Keratinocyte (primary cell): ENCODE results near the gene USP35. TPM values are rescaled to one million over a fixed set of nuclear protein-coding genes. Genes with fewer than 3 reads are reported as not detected.

Experiments
- DNase-seq: peaks from one replicate; pipeline ENCODE4 v3.0.0-alpha.2; 2011; ENCODE audit warnings: low read depth, missing footprints, low spot score
- FAIRE-seq: peaks from 2 replicates; lab custom pipeline; 2011; peaks lifted over from hg19 to GRCh38; lab: Jason Lieb, UNC
- H2AFZ ChIP-seq: 2 replicates; pipeline ENCODE4 v1.6.0; 2012; ENCODE audit warnings: low read length, control low read depth, inconsistent platforms; ENCODE audit not compliant: control insufficient read depth
- H3K27ac ChIP-seq: 2 replicates; pipeline ENCODE4 v1.5.1; 2011; ENCODE audit warnings: low read length; ENCODE audit not compliant: control insufficient read depth, insufficient read depth
- H3K27me3 ChIP-seq: 3 replicates; pipeline ENCODE4 v1.6.0; 2011; ENCODE audit warnings: low read length; ENCODE audit not compliant: control insufficient read depth, insufficient read depth; ENCODE audit errors: extremely low read depth
- H3K36me3 ChIP-seq, 2 experiments: 2 replicates in 1 of 2; 3 replicates in 1 of 2; pipeline ENCODE4 v1.5.1; 2011; ENCODE audit warnings: low read length in 2 of 2, mild to moderate bottlenecking in 1 of 2; ENCODE audit not compliant: control insufficient read depth in 2 of 2, insufficient read depth in 2 of 2; ENCODE audit errors: extremely low read depth in 1 of 2
- H3K4me1 ChIP-seq: 3 replicates; pipeline ENCODE4 v1.5.1; 2011; ENCODE audit warnings: low read length; ENCODE audit not compliant: control insufficient read depth, insufficient read depth; ENCODE audit errors: extremely low read depth
- H3K4me2 ChIP-seq: 3 replicates; pipeline ENCODE4 v1.6.0; 2011; ENCODE audit warnings: low read depth, low read length; ENCODE audit not compliant: control insufficient read depth, insufficient read depth; ENCODE audit errors: extremely low read depth
- H3K4me3 ChIP-seq, 3 experiments: fragments of 200-600 bp in 1 of 3; sonication (generic) in 1 of 3; 2 replicates in 2 of 3; 3 replicates in 1 of 3; pipeline ENCODE4 v1.5.1; 2011 to 2016; ENCODE audit warnings: low read length in 3 of 3, mild to moderate bottlenecking in 3 of 3, control low read depth in 2 of 3, inconsistent platforms in 1 of 3, low read depth in 1 of 3, mixed read lengths in 1 of 3, mixed run types in 1 of 3, moderate library complexity in 1 of 3; ENCODE audit not compliant: control insufficient read depth in 2 of 3, insufficient read depth in 2 of 3; ENCODE audit errors: extremely low read depth in 1 of 3
- H3K79me2 ChIP-seq: 2 replicates; pipeline ENCODE4 v1.6.0; 2012; ENCODE audit warnings: low read length; ENCODE audit not compliant: control insufficient read depth, insufficient read depth
- H3K9ac ChIP-seq: 3 replicates; pipeline ENCODE4 v1.6.0; 2011; ENCODE audit warnings: low read length; ENCODE audit not compliant: control insufficient read depth, insufficient read depth; ENCODE audit errors: extremely low read depth
- H3K9me1 ChIP-seq: 3 replicates; pipeline ENCODE4 v1.6.0; 2011; ENCODE audit warnings: low read length; ENCODE audit not compliant: control insufficient read depth, insufficient read depth; ENCODE audit errors: extremely low read depth
- H3K9me3 ChIP-seq: 2 replicates; pipeline ENCODE4 v1.5.1; 2012; ENCODE audit warnings: low read depth, low read length; ENCODE audit not compliant: control insufficient read depth
- H4K20me1 ChIP-seq: 3 replicates; pipeline ENCODE4 v1.6.0; 2011; ENCODE audit warnings: low read length; ENCODE audit not compliant: control insufficient read depth, insufficient read depth; ENCODE audit errors: extremely low read depth
- EZH2 ChIP-seq: IDR thresholded peaks from one replicate; pipeline ENCODE4 v1.6.1; 2012; ENCODE audit warnings: inconsistent platforms, mild to moderate bottlenecking, low read length, moderate library complexity
- dilution Hi-C: fragments of 300-500 bp; cut with MboI; formaldehyde crosslinking; loops from one replicate; pipeline ENCODE4 v1.7.0; 2020; ENCODE audit warnings: low sequenced_read_pairs; ENCODE audit not compliant: extremely low pct_ligation_motif_present
- polyA plus RNA-seq, 5 experiments: library from polyadenylated mRNA; depleted of rRNA in 3 of 5; stranded (reverse) in 3 of 5; stranded (forward) in 1 of 5; unstranded in 1 of 5; fragments of >200 nt; gene quantifications; 1 replicate in 1 of 5; 2 replicates in 3 of 5; 3 replicates in 1 of 5; pipeline versions ENCODE4 v1.2.1 to v1.2.3, GENCODE V29; 2011 to 2012; ENCODE audit warnings: missing spikeins in 2 of 5, low read depth in 1 of 5, low replicate concordance in 1 of 5
- TF ChIP-seq, protein P1 (sequence below), 3 experiments: IDR thresholded peaks in 1 of 3; conservative IDR thresholded peaks in 1 of 3; optimal IDR thresholded peaks in 1 of 3; 2 replicates in 2 of 3; 3 replicates in 1 of 3; pipeline versions ENCODE3 to v1.5.1; 2011; ENCODE audit warnings: low read length in 3 of 3, mild to moderate bottlenecking in 3 of 3, moderate library complexity in 2 of 3, control low read depth in 1 of 3, inconsistent platforms in 1 of 3; ENCODE audit not compliant: insufficient read depth in 2 of 3; ENCODE audit errors: extremely low read depth in 1 of 3

Gene USP35
- polyA plus RNA-seq, 1 donor (not counting 4 experiments of a cell fraction or from before 2014, with no cell fraction given), result 5.0 TPM

DNA sequence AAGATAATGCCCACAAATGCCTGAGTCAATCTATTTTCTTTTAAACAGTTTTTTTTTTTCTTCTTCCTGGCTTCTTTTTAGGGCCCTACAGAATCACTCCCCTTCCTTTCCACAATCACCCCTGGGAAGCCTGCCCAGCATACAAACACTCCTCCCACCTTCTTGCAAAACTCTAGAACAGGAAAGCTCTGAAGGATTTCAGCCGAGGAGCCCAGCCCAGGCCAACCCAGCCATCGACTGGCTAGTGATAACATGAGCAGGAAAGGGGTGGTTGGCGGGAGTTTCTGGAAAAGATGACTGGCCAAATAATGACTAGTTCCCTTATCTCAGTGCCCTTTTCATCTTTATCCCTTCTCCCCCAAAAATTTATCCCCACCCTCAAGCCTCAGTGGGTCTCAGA lies 68.2 kb downstream of the USP35 start:
- FAIRE-seq, result no peak
- H3K27me3 ChIP-seq, result no peaks in the 10 kb centered on the region
- no peak overlapping the region for H2AFZ ChIP-seq
- H3K27ac ChIP-seq, result no peak overlapping the region
- dilution Hi-C loops, result no loop called here
- TF ChIP-seq, protein P1, sequence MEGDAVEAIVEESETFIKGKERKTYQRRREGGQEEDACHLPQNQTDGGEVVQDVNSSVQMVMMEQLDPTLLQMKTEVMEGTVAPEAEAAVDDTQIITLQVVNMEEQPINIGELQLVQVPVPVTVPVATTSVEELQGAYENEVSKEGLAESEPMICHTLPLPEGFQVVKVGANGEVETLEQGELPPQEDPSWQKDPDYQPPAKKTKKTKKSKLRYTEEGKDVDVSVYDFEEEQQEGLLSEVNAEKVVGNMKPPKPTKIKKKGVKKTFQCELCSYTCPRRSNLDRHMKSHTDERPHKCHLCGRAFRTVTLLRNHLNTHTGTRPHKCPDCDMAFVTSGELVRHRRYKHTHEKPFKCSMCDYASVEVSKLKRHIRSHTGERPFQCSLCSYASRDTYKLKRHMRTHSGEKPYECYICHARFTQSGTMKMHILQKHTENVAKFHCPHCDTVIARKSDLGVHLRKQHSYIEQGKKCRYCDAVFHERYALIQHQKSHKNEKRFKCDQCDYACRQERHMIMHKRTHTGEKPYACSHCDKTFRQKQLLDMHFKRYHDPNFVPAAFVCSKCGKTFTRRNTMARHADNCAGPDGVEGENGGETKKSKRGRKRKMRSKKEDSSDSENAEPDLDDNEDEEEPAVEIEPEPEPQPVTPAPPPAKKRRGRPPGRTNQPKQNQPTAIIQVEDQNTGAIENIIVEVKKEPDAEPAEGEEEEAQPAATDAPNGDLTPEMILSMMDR (optimal IDR thresholded peaks at IDR 0.05 in 1 of 3, IDR thresholded peaks at IDR 0.05 in 1 of 3, conservative IDR thresholded peaks at IDR 0.05 in 1 of 3; ENCODE audit: extremely low read depth in 1 of 3, insufficient read depth in 2 of 3, low read length in 3 of 3), result no peak
- TF ChIP-seq EZH2, result no peak
- H3K4me3 ChIP-seq, result no peak overlapping the region
- H3K9me3 ChIP-seq, result no peaks in the 10 kb centered on the region
- H4K20me1 ChIP-seq, result no peaks in the 10 kb centered on the region
- no peaks in the 10 kb centered on the region for H3K79me2 ChIP-seq
- no peak overlapping the region for H3K4me2 ChIP-seq
- no peaks in the 10 kb centered on the region for H3K36me3 ChIP-seq
- no peaks in the 10 kb centered on the region for H3K9me1 ChIP-seq
- DNase-seq, result no peak
- H3K9ac ChIP-seq, result no peak overlapping the region
- no peaks in the 10 kb centered on the region for H3K4me1 ChIP-seq

DNA sequence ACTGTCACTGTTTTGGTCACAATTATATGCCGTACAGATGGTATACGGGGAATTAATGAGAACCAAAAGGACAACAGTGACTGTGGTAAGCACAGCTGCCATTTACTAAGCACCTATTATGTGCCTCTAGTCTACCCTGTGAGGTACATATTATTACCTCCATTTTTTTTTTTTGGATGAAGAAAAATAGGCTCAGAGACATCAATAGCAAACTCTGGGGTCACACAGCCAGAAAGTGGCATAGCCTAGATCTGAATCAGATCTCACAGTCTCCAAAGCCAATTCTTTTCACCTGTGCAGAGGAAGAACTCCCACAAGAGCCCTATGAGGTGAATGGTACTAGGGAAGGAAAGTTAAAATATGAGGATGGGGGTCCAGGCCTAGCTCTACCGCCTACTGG lies 68.9 kb downstream of the USP35 start:
- no peaks in the 10 kb centered on the region for H3K79me2 ChIP-seq
- FAIRE-seq (no peak), DNase-seq (no peak)
- H3K27me3 ChIP-seq, result no peaks in the 10 kb centered on the region
- no peak overlapping the region for H2AFZ ChIP-seq
- no peak for TF ChIP-seq EZH2
- TF ChIP-seq, protein P1 (optimal IDR thresholded peaks at IDR 0.05 in 1 of 3, IDR thresholded peaks at IDR 0.05 in 1 of 3, conservative IDR thresholded peaks at IDR 0.05 in 1 of 3; ENCODE audit: extremely low read depth in 1 of 3, insufficient read depth in 2 of 3, low read length in 3 of 3), result no peak
- no peak overlapping the region for H3K27ac ChIP-seq
- H3K9me3 ChIP-seq, result no peaks in the 10 kb centered on the region
- no peak overlapping the region for H3K4me3 ChIP-seq
- dilution Hi-C loops, result no loop called here
- H3K9me1 ChIP-seq, result no peaks in the 10 kb centered on the region
- H4K20me1 ChIP-seq, result no peaks in the 10 kb centered on the region
- H3K4me2 ChIP-seq, result no peak overlapping the region
- H3K36me3 ChIP-seq, result no peaks in the 10 kb centered on the region
- H3K9ac ChIP-seq, result no peak overlapping the region
- no peaks in the 10 kb centered on the region for H3K4me1 ChIP-seq
